Psoas muscle (tissue), 8 donors: ENCODE results near the gene MAP3K4. TPM values are rescaled to one million over a fixed set of nuclear protein-coding genes. Genes with fewer than 3 reads are reported as not detected.

Experiments used
- ATAC-seq, 4 donors: fragments of 200-7000 bp; cut with Tn5 transposase; one replicate each; pipeline ENCODE4 v1.9.1; 2020; ENCODE audit warnings: moderate library complexity in 3 of 4, mild to moderate bottlenecking in 2 of 4
- DNase-seq, 2 donors: peaks; one replicate each; pipeline ENCODE4 v3.0.0-alpha.2; 2020
- H3K27ac ChIP-seq: fragments of 200-600 bp; one replicate; pipeline ENCODE4 v1.8.0; 2022
- H3K27me3 ChIP-seq, 3 donors: fragments of 200-600 bp in 1 of 3; one replicate each; pipeline versions ENCODE4 v1.6.1 to v1.8.0; 2013 to 2022; ENCODE audit warnings: low read length in 2 of 3, mild to moderate bottlenecking in 2 of 3, moderate library complexity in 1 of 3; ENCODE audit not compliant: insufficient read depth in 3 of 3
- H3K36me3 ChIP-seq, 2 donors: fragments of 200-600 bp in 1 of 2; one replicate each; pipeline versions ENCODE4 v1.6.1 to v1.8.0; 2013 to 2022; ENCODE audit warnings: low read depth in 1 of 2, mild to moderate bottlenecking in 1 of 2, moderate library complexity in 1 of 2; ENCODE audit not compliant: insufficient read depth in 1 of 2
- H3K4me1 ChIP-seq: fragments of 200-600 bp; one replicate; pipeline ENCODE4 v1.8.0; 2022
- H3K4me3 ChIP-seq: fragments of 200-600 bp; one replicate; pipeline ENCODE4 v1.8.0; 2022; ENCODE audit warnings: mild to moderate bottlenecking
- H3K9me3 ChIP-seq: fragments of 200-600 bp; one replicate; pipeline ENCODE4 v1.8.0; 2022
- WGBS, 3 donors: extraction: QIAGEN DNeasy Blood & Tissue Kit; methylation state at CpG; one replicate each; pipeline versions ENCODE4 v1.1.6 to v1.1.7; 2013; 5-methylcytosine and 5-hydroxymethylcytosine counted together
- intact Hi-C, 2 donors: fragments of 100-400 bp; cut with DNase I; formaldehyde crosslinking; loops; one replicate each; pipeline versions ENCODE4 v1.11.0 to v1.14.2; 2022
- polyA plus RNA-seq, 3 donors: library from polyadenylated mRNA; stranded (reverse); fragments of 200-250 nt; gene quantifications; one replicate each; pipeline ENCODE4 v1.2.3, GENCODE V29; 2013
- total RNA-seq, 4 donors: library from RNA; stranded (reverse); fragmentation: NEBNext Ultra II Directional in 2 of 4; extraction: Animal tissue kit (Norgen Biotek cat#: 25700) in 2 of 4; gene quantifications; one replicate each; pipeline versions ENCODE4 v1.2.1 to v1.2.4, GENCODE V29; 2021 to 2023
- TF ChIP-seq, protein P1 (sequence below): fragments of 200-600 bp; IDR thresholded peaks from one replicate; pipeline ENCODE4 v1.8.0; 2022; ENCODE audit warnings: antibody characterized with exemption
- donor health status: healthy with polysubstance abuse.
- donor health status: DM: no; HTN: no; CAD: no; lungs with moderate emphysema.
- donor health status: Bipolar disorder and iron deficiency.
- donor health status: healthy.
- donor health status: DM: yes; HTN: yes; CAD: no.
- donor health status: DM: no; HTN: no; CAD: no.
- donor health status: DM: no; HTN: no; CAD: no.
- donor health status: DM: yes; HTN: yes; CAD: no.

The MAP3K4 gene
- total and polyA plus RNA-seq, 7 donors: 13.5 to 45.8 (median 19.4) TPM

DNA sequence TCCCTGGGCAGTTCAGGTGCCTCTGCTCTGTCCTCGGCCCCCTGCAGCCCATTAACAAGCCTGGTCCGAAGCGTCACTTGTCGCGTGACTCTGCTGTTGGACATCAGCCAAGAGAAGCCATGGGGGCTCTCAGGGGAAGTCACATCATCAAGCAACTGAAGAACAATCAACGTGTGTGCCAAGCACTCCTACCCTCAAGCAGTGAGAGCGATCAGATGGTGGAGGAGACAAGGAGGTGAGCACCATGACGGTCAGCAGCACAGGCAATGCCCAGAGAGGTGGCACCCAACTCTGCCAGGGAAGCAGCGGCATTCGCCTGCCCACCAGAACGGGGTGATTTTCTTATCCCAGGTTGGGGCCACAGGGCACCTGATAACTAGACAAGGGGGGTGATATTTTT is 149.6 kb downstream of the MAP3K4 start:
- WGBS, 3 donors: 71 to 73% (median 71%) methylated on average over 11 of the region's 11 CpGs
- H3K9me3 ChIP-seq: no peaks in the 10 kb centered on the region
- H3K4me3 ChIP-seq: no peak overlapping the region
- TF ChIP-seq, protein P1, sequence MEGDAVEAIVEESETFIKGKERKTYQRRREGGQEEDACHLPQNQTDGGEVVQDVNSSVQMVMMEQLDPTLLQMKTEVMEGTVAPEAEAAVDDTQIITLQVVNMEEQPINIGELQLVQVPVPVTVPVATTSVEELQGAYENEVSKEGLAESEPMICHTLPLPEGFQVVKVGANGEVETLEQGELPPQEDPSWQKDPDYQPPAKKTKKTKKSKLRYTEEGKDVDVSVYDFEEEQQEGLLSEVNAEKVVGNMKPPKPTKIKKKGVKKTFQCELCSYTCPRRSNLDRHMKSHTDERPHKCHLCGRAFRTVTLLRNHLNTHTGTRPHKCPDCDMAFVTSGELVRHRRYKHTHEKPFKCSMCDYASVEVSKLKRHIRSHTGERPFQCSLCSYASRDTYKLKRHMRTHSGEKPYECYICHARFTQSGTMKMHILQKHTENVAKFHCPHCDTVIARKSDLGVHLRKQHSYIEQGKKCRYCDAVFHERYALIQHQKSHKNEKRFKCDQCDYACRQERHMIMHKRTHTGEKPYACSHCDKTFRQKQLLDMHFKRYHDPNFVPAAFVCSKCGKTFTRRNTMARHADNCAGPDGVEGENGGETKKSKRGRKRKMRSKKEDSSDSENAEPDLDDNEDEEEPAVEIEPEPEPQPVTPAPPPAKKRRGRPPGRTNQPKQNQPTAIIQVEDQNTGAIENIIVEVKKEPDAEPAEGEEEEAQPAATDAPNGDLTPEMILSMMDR: no peak
- DNase-seq (no peak), ATAC-seq (no peak)
- H3K27ac ChIP-seq: no peak overlapping the region
- no peaks in the 10 kb centered on the region for H3K27me3 ChIP-seq
- peaks cover 0 to 5% of the 10 kb centered on the region in 2 donors for H3K36me3 ChIP-seq
- intact Hi-C loops: no loop called here
- no peaks in the 10 kb centered on the region for H3K4me1 ChIP-seq

- no peak overlapping the region for H3K27ac ChIP-seq
- no peaks in the 10 kb centered on the region for H3K27me3 ChIP-seq
- TF ChIP-seq, protein P1: no peak
- no peaks in the 10 kb centered on the region for H3K4me1 ChIP-seq
- H3K9me3 ChIP-seq: no peaks in the 10 kb centered on the region
- 94 to 97% (median 95%) methylated on average over 5 of the region's 5 CpGs for WGBS, 3 donors
- ATAC-seq (no peak), DNase-seq (no peak)
- intact Hi-C loops: no loop called here
- no peaks in the 10 kb centered on the region for H3K36me3 ChIP-seq
- no peak overlapping the region for H3K4me3 ChIP-seq
Observed at GRCh38 chr6:161142957-161143296, 151.4 kb downstream of the MAP3K4 start.

- intact Hi-C loops: no loop called here
- ATAC-seq: no peak
- H3K36me3 ChIP-seq: no peaks in the 10 kb centered on the region
- H3K27me3 ChIP-seq: no peaks in the 10 kb centered on the region
- 89 to 93% (median 92%) methylated on average over 11 of the region's 11 CpGs for WGBS, 3 donors
- no peak for DNase-seq
- TF ChIP-seq, protein P1: no peak
- H3K4me3 ChIP-seq: no peak overlapping the region
- no peak overlapping the region for H3K27ac ChIP-seq
- H3K4me1 ChIP-seq: no peaks in the 10 kb centered on the region
- H3K9me3 ChIP-seq: no peaks in the 10 kb centered on the region
Observed at GRCh38 chr6:161143663-161144430, 152.3 kb downstream of the MAP3K4 start.

- TF ChIP-seq, protein P1: no peak
- H3K4me1 ChIP-seq: no peaks in the 10 kb centered on the region
- intact Hi-C loops: loop anchor here in 1 of 2 donors (10.0 kb wide), 1 partner anchor 225 kb away; no protein-coding TSS in a partner anchor
- no peaks in the 10 kb centered on the region for H3K27me3 ChIP-seq
- DNase-seq (no peak), ATAC-seq (no peak)
- H3K9me3 ChIP-seq: no peaks in the 10 kb centered on the region
- no peak overlapping the region for H3K4me3 ChIP-seq
- H3K36me3 ChIP-seq: peaks cover 0 to 2% of the 10 kb centered on the region in 2 donors
- no peak overlapping the region for H3K27ac ChIP-seq
- 86 to 93% (median 91%) methylated on average over 5 of the region's 5 CpGs for WGBS, 3 donors
Observed at GRCh38 chr6:161150136-161150535, 158.6 kb downstream of the MAP3K4 start.
